ENCODE measurements around the gene TBC1D8. TPM values are rescaled to one million over a fixed set of nuclear protein-coding genes. Genes with fewer than 3 reads are reported as not detected.
A peak's percentile ranks its signal among the peaks of the same experiment; 100 is the strongest.

The TBC1D8 gene
- total RNA-seq, 6 experiments from 2014 or later, result 1.2 to 2.0 (median 1.5) TPM

GRCh38 chr2:100964222-100964621, 187.0 kb downstream of the TBC1D8 start:
- no peak overlapping the region for H3K27ac Mint-ChIP-seq
- H3K4me3 Mint-ChIP-seq, result no peak overlapping the region
- H3K36me3 Mint-ChIP-seq (ENCODE audit: low read depth), result no peaks in the 10 kb centered on the region; the same call in 1 of the 2 replicates
- no peaks in the 10 kb centered on the region for H3K9me3 Mint-ChIP-seq
- no peak for DNase-seq
- H3K4me1 Mint-ChIP-seq (ENCODE audit: low read depth), result peaks cover 46% of the 10 kb centered on the region
- H3K27me3 Mint-ChIP-seq (ENCODE audit: insufficient read depth), result peaks cover 3% of the 10 kb centered on the region; the same call in 1 of the 2 replicates
- TF ChIP-seq, protein P1, sequence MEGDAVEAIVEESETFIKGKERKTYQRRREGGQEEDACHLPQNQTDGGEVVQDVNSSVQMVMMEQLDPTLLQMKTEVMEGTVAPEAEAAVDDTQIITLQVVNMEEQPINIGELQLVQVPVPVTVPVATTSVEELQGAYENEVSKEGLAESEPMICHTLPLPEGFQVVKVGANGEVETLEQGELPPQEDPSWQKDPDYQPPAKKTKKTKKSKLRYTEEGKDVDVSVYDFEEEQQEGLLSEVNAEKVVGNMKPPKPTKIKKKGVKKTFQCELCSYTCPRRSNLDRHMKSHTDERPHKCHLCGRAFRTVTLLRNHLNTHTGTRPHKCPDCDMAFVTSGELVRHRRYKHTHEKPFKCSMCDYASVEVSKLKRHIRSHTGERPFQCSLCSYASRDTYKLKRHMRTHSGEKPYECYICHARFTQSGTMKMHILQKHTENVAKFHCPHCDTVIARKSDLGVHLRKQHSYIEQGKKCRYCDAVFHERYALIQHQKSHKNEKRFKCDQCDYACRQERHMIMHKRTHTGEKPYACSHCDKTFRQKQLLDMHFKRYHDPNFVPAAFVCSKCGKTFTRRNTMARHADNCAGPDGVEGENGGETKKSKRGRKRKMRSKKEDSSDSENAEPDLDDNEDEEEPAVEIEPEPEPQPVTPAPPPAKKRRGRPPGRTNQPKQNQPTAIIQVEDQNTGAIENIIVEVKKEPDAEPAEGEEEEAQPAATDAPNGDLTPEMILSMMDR (IDR thresholded peaks at IDR 0.05), result no peak

DNA sequence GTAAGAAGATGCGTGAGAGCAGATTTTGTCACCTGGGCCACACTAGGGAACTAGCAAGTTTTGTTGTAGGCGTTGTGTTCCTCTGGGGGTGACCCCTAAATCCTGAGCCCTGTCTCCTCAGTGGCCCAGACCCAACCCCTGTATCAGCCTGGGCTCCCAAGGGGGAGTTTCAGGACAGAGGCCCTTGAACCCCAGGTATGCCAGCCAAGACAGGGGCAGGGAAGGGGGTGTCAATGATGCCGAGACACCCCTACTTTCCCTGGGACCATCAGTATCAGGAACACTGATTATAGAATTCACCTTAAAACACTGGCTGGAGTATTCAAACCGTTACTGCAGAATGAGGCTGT, 188.2 kb downstream of the TBC1D8 start:
- Mint-ChIP-seq H3K9me3 (no peaks in the 10 kb centered on the region), H3K4me1 (ENCODE audit: low read depth) (peaks cover 58% of the 10 kb centered on the region), H3K36me3 (ENCODE audit: low read depth) (no peaks in the 10 kb centered on the region; the same call in 1 of the 2 replicates), H3K27me3 (ENCODE audit: insufficient read depth) (peaks cover 3% of the 10 kb centered on the region; the same call in 1 of the 2 replicates), H3K27ac (no peak overlapping the region), H3K4me3 (no peak overlapping the region)
- no peak for DNase-seq
- TF ChIP-seq, protein P1 (IDR thresholded peaks at IDR 0.05), result no peak

GRCh38 chr2:100962366-100963025, 188.7 kb downstream of the TBC1D8 start:
- no peaks in the 10 kb centered on the region; the same call in 1 of the 2 replicates for H3K36me3 Mint-ChIP-seq (ENCODE audit: low read depth)
- H3K9me3 Mint-ChIP-seq, result no peaks in the 10 kb centered on the region
- TF ChIP-seq, protein P1 (IDR thresholded peaks at IDR 0.05), result no peak
- H3K4me3 Mint-ChIP-seq, result no peak overlapping the region
- peaks cover 64% of the 10 kb centered on the region for H3K4me1 Mint-ChIP-seq (ENCODE audit: low read depth)
- H3K27ac Mint-ChIP-seq, result no peak overlapping the region
- DNase-seq, result no peak
- peaks cover 3% of the 10 kb centered on the region; the same call in 1 of the 2 replicates for H3K27me3 Mint-ChIP-seq (ENCODE audit: insufficient read depth)

GRCh38 chr2:100960688-100961087, 190.5 kb downstream of the TBC1D8 start:
- no peaks in the 10 kb centered on the region for H3K27me3 Mint-ChIP-seq (ENCODE audit: insufficient read depth)
- no peak overlapping the region for H3K4me3 Mint-ChIP-seq
- H3K36me3 Mint-ChIP-seq (ENCODE audit: low read depth), result no peaks in the 10 kb centered on the region
- no peak for DNase-seq
- peaks cover 70% of the 10 kb centered on the region for H3K4me1 Mint-ChIP-seq (ENCODE audit: low read depth)
- TF ChIP-seq, protein P1 (IDR thresholded peaks at IDR 0.05), result no peak
- no peaks in the 10 kb centered on the region for H3K9me3 Mint-ChIP-seq
- no peak overlapping the region for H3K27ac Mint-ChIP-seq

DNA sequence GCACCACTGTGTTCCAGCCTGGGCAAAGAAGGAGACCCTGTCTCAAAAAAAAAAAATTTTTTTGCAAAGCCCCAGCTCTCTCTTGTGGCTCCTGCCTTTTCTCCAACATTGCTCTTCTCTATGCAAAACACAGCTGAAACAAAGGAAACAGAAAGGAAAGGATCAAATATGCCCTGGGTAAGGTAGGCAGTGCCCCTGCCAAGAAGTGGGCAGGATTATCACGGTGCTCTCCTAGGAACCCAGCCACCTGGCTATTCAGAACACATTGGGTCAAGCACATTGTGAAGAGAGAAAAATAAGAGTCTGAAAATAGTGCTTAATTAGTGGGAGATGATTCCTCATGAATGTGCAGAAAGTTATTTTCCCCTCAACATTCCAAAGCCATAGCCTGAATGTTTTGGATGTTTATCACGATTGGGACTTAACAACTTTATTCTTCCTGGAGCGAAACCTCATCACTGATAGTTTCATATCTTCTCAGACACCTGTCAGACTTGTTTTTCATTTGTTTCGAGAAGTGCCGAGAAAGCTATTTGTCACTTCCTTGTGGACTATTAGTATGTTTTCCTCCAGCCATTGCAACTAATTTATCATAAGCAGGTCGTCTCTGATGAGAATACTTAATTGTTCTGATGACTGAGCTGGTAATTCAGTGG, 191.8 kb downstream of the TBC1D8 start:
- H3K27me3 Mint-ChIP-seq (ENCODE audit: insufficient read depth), result no peaks in the 10 kb centered on the region; the same call in 1 of the 2 replicates
- DNase-seq, result peak; percentile 71
- H3K4me1 Mint-ChIP-seq (ENCODE audit: low read depth), result peaks cover 57% of the 10 kb centered on the region
- peak overlapping the region; percentile 52 for H3K4me3 Mint-ChIP-seq
- TF ChIP-seq, protein P1 (IDR thresholded peaks at IDR 0.05), result no peak
- H3K27ac Mint-ChIP-seq, result peak overlapping the region; percentile 62
- no peaks in the 10 kb centered on the region for H3K9me3 Mint-ChIP-seq
- H3K36me3 Mint-ChIP-seq (ENCODE audit: low read depth), result no peaks in the 10 kb centered on the region
